Activated naive CD8-positive, alpha-beta T cell treated with anti-CD3 and anti-CD28 coated beads, Interleukin-2, amount 50 U/mL, for 24 hours (primary cell): Measurements from ENCODE around the gene ABCG1.

Source experiments
- ATAC-seq: fragments of 150-1000 bp; cut with Tn5 transposase; one replicate; pipeline ENCODE4 v1.10.0; 2021
- DNase-seq: peaks from one replicate; pipeline ENCODE4 v3.0.0; 2021
- H3K27ac Mint-ChIP-seq: one replicate; pipeline ENCODE4 v1.8.0; 2021; ENCODE audit warnings: mild to moderate bottlenecking, mixed read lengths
- H3K27me3 Mint-ChIP-seq: one replicate; pipeline ENCODE4 v1.8.0; 2021; ENCODE audit warnings: mixed read lengths
- H3K36me3 Mint-ChIP-seq: one replicate; pipeline ENCODE4 v1.8.0; 2021; ENCODE audit warnings: low read depth, mixed read lengths
- H3K4me1 Mint-ChIP-seq: one replicate; pipeline ENCODE4 v1.8.0; 2021; ENCODE audit warnings: mixed read lengths
- H3K4me3 Mint-ChIP-seq: one replicate; pipeline ENCODE4 v1.8.0; 2021; ENCODE audit warnings: mild to moderate bottlenecking, moderate library complexity, mixed read lengths
- H3K9me3 Mint-ChIP-seq: one replicate; pipeline ENCODE4 v1.8.0; 2021; ENCODE audit warnings: mixed read lengths

The ABCG1 gene

DNA sequence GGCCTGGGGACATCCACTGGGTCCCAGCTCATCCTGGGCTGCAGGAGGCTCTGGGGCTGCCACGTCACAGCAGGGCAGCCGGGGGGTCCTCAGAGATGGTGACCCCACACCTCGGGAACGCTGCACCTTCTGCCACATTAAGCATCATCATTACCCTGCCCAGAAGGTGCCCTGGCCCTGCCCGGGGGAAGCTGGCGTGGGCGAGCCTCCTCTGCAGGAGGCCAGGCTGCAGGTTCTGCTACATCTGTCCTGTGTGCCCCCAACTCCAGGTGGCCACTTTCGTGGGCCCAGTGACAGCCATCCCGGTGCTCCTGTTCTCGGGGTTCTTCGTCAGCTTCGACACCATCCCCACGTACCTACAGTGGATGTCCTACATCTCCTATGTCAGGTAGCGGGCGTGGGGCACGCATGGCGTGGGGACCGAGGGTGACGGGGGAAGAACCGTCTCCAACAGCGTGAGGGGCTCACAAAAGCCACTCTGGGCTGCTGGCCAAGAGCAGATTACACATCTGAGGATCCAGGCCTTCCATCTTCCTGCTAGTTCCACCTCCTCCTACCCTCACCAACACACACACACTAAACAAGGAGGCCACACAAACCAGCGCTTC, 75.4 kb downstream of the ABCG1 start:
- DNase-seq (no peak), ATAC-seq (no peak)
- Mint-ChIP-seq H3K4me1 (peaks cover 4% of the 10 kb centered on the region), H3K27ac (no peak overlapping the region), H3K9me3 (no peaks in the 10 kb centered on the region), H3K36me3 (peaks cover 4% of the 10 kb centered on the region), H3K27me3 (no peaks in the 10 kb centered on the region), H3K4me3 (no peak overlapping the region)

DNA sequence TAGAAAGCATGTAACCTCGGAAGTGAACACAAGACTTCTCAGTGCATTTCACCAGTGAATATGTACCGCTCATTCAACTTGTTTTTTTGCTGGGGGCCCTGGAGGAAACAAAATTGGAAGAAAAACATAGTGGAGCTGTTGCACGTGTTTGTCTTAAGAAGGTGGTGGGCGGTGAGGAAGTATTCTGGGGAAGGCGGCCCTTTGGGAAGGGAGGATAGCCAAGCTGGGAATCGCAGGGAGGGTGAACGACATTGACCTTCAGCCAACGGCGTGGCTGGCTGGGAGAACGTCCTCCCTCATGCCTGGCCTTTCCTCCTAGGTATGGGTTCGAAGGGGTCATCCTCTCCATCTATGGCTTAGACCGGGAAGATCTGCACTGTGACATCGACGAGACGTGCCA, 76.9 kb downstream of the ABCG1 start:
- Mint-ChIP-seq H3K4me1 (peaks cover 5% of the 10 kb centered on the region), H3K4me3 (no peak overlapping the region), H3K27ac (no peak overlapping the region), H3K9me3 (no peaks in the 10 kb centered on the region), H3K36me3 (peaks cover 4% of the 10 kb centered on the region), H3K27me3 (no peaks in the 10 kb centered on the region)
- ATAC-seq (no peak), DNase-seq (no peak)

DNA sequence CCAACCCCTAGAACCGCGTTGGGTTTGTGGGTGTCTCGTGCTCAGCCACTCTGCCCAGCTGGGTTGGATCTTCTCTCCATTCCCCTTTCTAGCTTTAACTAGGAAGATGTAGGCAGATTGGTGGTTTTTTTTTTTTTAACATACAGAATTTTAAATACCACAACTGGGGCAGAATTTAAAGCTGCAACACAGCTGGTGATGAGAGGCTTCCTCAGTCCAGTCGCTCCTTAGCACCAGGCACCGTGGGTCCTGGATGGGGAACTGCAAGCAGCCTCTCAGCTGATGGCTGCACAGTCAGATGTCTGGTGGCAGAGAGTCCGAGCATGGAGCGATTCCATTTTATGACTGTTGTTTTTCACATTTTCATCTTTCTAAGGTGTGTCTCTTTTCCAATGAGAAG, 77.6 kb downstream of the ABCG1 start:
- no peaks in the 10 kb centered on the region for H3K9me3 Mint-ChIP-seq
- no peak overlapping the region for H3K4me3 Mint-ChIP-seq
- H3K27ac Mint-ChIP-seq, result no peak overlapping the region
- DNase-seq (no peak), ATAC-seq (no peak)
- H3K4me1 Mint-ChIP-seq, result peaks cover 5% of the 10 kb centered on the region
- no peaks in the 10 kb centered on the region for H3K27me3 Mint-ChIP-seq
- H3K36me3 Mint-ChIP-seq, result peaks cover 4% of the 10 kb centered on the region

DNA sequence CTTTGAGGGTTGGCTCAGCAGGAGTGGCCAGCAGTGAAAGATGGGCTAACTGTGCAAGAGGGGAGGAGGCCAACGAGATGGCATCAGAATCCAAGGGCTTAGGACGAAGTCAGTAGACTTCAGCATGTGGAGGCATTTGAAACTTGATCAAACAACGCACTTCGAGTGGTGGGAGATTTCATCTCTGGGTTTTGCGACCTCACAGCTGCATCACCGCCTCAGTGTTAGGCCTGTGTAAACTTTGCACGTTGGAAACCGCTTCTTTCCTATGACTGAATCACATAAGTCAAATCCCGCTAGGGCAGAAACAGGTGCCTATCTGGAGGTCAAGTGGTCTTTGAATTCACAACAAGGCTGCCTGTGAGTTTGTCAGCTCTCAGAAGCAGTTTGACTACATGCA, 78.4 kb downstream of the ABCG1 start:
- no peak overlapping the region for H3K4me3 Mint-ChIP-seq
- H3K36me3 Mint-ChIP-seq, result peaks cover 4% of the 10 kb centered on the region
- ATAC-seq (no peak), DNase-seq (no peak)
- H3K4me1 Mint-ChIP-seq, result peaks cover 5% of the 10 kb centered on the region
- H3K9me3 Mint-ChIP-seq, result no peaks in the 10 kb centered on the region
- H3K27me3 Mint-ChIP-seq, result no peaks in the 10 kb centered on the region
- H3K27ac Mint-ChIP-seq, result no peak overlapping the region

DNA sequence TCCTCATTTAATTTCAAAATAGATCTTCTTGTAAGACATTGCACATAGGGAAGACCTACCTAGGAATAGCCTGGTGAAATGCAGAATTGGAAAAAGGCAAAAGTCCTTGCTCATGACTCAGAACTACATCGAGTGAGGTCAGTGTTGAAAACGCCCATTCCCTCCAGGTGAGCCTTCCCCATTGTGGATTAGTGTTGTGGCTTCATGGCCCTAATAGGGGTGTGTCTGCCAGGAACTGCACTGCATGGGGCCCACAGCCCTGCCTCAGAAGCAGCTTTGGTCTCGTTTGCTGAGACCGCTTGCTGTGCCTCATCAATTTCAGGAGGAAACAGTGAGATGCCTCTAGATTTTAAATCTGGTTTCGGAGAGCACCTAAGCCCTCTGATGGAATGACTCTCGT, 79.3 kb downstream of the ABCG1 start:
- Mint-ChIP-seq H3K9me3 (no peaks in the 10 kb centered on the region), H3K4me3 (no peak overlapping the region), H3K36me3 (peaks cover 4% of the 10 kb centered on the region), H3K27me3 (no peaks in the 10 kb centered on the region), H3K27ac (no peak overlapping the region), H3K4me1 (peaks cover 5% of the 10 kb centered on the region)
- DNase-seq (no peak), ATAC-seq (no peak)

DNA sequence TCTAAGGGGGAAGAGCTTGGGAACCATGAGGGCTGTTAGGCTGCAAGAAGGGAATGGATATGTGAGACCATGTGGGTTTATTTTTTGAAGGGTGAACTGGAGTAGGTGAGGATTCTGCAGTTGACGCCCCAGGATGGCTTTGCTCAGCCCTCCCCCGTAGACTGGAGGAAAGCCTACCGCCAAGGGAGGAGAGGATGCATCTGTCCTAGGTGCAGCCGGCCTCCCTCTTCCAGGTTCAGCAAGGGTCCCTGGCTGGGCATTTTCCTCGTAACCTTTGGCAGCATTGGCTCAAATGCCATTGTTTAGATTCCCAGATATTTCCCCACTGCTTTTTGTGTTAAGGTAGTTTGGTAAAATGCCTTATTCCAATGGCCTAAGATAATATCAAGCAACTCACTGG, 79.7 kb downstream of the ABCG1 start:
- H3K4me1 Mint-ChIP-seq, result peaks cover 5% of the 10 kb centered on the region
- H3K27me3 Mint-ChIP-seq, result no peaks in the 10 kb centered on the region
- ATAC-seq (no peak), DNase-seq (no peak)
- peaks cover 4% of the 10 kb centered on the region for H3K36me3 Mint-ChIP-seq
- no peak overlapping the region for H3K27ac Mint-ChIP-seq
- no peaks in the 10 kb centered on the region for H3K9me3 Mint-ChIP-seq
- H3K4me3 Mint-ChIP-seq, result no peak overlapping the region

DNA sequence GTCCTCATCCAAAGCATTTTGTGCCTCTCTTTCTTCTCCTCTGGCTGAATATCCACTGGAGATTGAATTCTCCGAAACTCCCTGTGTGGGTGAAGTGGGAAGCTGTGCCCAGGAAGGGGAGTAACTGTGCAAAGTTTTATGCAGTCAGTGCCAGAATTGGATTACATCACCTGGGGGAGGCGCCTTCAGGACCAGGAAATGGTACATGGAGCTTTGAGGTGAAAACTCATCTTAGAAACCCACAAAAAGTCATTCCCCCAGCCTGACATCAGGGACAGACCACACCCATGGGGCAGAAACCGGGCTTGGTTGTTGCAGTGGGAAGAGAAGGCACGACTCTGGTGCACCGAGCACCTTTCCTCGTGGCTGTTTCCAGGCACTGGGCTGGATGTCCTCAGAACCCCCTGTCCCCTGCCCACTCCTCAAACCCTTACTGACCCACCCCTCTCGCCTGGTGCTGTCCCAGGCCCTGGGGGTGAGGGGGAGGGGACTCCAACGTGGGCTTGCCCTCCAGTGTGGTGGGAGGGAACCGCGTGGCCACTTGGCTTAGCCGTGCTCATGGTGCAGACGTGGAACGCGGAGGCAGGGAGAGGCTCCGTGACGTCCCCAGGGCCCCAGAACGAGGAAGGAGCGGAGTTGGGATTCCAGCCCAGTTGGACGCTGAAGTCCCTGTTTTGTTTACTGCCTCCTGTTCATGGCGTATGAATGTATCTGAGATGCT, 80.5 kb downstream of the ABCG1 start:
- ATAC-seq (peak; percentile 68), DNase-seq (no peak)
- Mint-ChIP-seq H3K4me1 (peaks cover 5% of the 10 kb centered on the region), H3K27me3 (no peaks in the 10 kb centered on the region), H3K9me3 (no peaks in the 10 kb centered on the region), H3K4me3 (no peak overlapping the region), H3K27ac (no peak overlapping the region), H3K36me3 (peaks cover 4% of the 10 kb centered on the region)

DNA sequence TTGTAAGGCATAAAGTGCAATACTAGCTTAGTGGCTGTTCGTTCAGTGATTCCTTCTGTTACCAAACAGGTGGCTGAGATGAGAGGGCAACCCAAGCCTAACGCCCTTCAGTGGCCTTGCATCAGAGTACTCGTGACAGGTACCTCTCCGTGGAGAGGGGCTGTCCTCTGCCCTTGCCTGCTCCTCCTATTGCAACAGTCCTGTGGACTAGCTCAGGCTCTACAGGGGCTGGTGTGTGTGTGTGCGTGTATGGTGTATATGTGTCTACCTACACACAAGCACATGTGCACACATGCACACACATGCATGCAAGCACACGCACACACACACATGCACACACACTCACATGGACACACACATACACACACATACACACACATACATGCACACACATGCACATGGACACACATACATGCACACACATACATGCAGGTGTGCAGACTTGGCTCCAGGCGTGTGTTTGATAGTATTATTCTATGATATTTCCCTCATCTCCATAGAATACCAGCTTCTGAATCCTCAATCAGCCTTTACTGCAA, 81.2 kb downstream of the ABCG1 start:
- Mint-ChIP-seq H3K4me3 (no peak overlapping the region), H3K27ac (no peak overlapping the region), H3K27me3 (no peaks in the 10 kb centered on the region), H3K9me3 (no peaks in the 10 kb centered on the region), H3K4me1 (peaks cover 5% of the 10 kb centered on the region), H3K36me3 (peaks cover 2% of the 10 kb centered on the region)
- ATAC-seq (no peak), DNase-seq (no peak)

DNA sequence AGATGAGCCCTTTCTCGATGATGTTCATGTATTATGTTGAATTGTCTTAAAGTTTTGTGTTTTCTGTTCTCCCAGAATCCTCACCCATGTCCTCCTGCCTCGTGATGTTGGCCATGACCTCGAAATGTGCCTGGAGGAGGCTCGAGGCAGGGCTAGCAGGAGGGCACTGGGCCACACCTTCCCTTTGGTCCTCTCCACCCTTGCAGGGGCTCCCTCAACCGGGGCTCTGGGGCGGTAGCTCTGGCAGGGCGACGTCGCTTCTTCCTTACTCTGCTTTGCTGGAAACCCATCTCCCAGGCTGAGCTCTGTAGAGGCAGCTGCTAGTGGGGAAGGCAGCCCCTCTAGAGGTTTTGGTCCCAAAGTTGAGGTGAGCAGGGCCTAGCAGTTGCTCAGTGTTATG, 82.0 kb downstream of the ABCG1 start:
- ATAC-seq, result no peak
- Mint-ChIP-seq H3K27me3 (no peaks in the 10 kb centered on the region), H3K27ac (no peak overlapping the region), H3K4me1 (peaks cover 5% of the 10 kb centered on the region), H3K4me3 (no peak overlapping the region), H3K36me3 (no peaks in the 10 kb centered on the region), H3K9me3 (no peaks in the 10 kb centered on the region)
- no peak for DNase-seq

DNA sequence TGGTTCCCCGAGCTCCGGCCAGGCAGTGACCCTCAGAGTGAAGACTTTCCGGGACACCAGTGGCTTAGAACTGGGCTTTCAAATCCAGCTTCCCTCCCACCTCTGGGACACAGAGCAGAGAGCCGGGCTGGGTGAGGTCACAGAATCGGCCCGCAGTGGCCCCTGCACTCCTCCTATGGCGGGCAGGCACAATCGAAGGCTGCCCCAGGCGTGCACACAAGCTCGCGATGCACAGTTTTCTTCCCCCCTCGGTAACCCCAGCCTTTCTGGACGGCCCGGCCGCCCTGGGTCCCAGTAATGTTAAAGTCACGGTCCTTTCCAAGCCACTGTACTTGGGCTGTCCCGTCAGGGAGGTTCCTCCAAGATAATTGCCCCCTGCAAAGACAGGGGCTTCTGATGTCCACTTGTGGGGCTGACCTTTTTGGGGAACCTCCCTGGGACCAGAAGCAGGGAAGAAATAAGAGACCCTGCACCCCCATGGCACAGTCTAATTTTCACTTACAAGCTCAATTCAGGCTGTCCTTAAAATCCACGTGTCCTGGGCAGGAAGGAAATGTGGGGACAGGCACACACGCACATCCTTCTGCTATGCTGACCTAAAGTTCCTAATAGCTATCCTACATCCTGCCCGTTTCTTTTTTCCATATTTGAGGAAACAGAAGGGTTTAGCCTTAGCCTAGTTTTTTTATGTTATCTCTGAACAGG, 82.6 kb downstream of the ABCG1 start:
- DNase-seq (no peak), ATAC-seq (no peak)
- Mint-ChIP-seq H3K9me3 (no peaks in the 10 kb centered on the region), H3K27ac (no peak overlapping the region), H3K27me3 (no peaks in the 10 kb centered on the region), H3K4me3 (no peak overlapping the region), H3K36me3 (no peaks in the 10 kb centered on the region), H3K4me1 (peaks cover 5% of the 10 kb centered on the region)

DNA sequence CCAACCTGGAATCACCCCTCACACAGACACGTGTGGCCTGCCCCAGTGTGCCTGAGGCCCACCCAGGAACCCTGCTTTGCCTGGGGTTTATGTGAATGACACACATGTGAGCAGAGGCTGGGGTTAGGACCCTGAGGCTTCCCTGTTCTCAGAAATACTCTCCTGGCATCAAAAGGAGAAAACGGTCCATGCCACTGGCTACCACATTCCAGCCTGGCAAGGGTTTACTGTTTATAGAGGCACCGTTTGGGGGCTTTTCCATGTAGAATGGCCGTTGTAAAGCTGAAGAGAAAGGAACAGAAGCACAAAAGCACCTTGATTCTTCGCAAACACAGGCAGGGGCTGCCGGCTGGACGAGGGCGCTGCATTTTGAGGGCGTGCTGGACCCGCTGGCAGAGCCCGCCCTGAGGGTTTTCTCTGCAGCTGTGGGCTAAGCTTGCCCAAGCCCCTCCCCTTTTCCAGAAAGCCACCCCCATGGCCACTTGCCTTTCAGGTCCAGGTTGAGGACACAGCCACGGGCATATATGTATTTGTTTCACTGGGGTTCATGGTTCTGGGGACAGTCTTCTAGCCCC, 83.2 kb downstream of the ABCG1 start:
- no peaks in the 10 kb centered on the region for H3K9me3 Mint-ChIP-seq
- no peaks in the 10 kb centered on the region for H3K36me3 Mint-ChIP-seq
- H3K27ac Mint-ChIP-seq, result no peak overlapping the region
- peaks cover 7% of the 10 kb centered on the region for H3K4me1 Mint-ChIP-seq
- no peak for ATAC-seq
- DNase-seq, result no peak
- peaks cover 2% of the 10 kb centered on the region for H3K27me3 Mint-ChIP-seq
- no peak overlapping the region for H3K4me3 Mint-ChIP-seq

DNA sequence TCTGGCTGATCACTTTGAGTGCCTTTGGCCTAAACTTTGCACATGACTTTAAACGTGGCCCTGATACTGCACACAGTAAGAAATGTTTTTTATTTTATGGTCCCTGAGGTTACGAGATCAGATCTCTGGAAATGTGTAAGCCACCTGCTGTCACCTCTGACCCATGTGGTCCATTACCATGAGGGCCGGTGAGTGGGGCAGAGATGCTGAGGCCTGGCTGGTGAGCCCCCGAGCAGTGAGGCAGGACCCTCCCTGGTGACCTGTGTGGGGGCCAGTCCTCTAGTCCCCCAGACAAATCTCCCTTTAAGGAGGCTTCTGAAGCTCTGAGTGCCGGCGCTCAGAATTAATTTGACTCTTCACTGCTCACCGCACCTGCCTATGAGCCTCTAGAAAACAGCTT, 83.9 kb downstream of the ABCG1 start:
- H3K4me1 Mint-ChIP-seq, result peaks cover 7% of the 10 kb centered on the region
- H3K4me3 Mint-ChIP-seq, result no peak overlapping the region
- ATAC-seq (no peak), DNase-seq (no peak)
- peaks cover 2% of the 10 kb centered on the region for H3K27me3 Mint-ChIP-seq
- H3K9me3 Mint-ChIP-seq, result no peaks in the 10 kb centered on the region
- H3K27ac Mint-ChIP-seq, result no peak overlapping the region
- H3K36me3 Mint-ChIP-seq, result no peaks in the 10 kb centered on the region

DNA sequence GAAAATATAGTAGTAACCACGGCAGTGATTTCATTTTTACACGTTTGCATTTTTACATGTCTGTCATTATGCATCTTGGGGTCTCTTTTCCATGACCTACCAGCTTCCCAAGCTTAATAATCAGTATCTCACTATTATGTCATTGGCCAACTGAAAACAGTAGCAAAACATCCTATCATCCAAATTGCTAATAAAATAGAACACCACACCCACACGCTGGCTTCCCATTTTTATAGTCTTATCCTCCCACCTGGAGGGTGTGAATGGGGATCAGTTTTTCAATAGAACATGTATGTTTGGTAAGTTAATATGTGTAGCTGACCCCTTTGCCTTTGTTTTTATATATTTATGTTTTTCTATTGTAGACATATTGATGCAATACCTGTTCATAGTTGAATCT, 84.5 kb downstream of the ABCG1 start:
- Mint-ChIP-seq H3K9me3 (no peaks in the 10 kb centered on the region), H3K4me3 (no peak overlapping the region), H3K27me3 (peaks cover 2% of the 10 kb centered on the region), H3K4me1 (peaks cover 7% of the 10 kb centered on the region), H3K36me3 (no peaks in the 10 kb centered on the region), H3K27ac (no peak overlapping the region)
- DNase-seq, result no peak
- no peak for ATAC-seq

DNA sequence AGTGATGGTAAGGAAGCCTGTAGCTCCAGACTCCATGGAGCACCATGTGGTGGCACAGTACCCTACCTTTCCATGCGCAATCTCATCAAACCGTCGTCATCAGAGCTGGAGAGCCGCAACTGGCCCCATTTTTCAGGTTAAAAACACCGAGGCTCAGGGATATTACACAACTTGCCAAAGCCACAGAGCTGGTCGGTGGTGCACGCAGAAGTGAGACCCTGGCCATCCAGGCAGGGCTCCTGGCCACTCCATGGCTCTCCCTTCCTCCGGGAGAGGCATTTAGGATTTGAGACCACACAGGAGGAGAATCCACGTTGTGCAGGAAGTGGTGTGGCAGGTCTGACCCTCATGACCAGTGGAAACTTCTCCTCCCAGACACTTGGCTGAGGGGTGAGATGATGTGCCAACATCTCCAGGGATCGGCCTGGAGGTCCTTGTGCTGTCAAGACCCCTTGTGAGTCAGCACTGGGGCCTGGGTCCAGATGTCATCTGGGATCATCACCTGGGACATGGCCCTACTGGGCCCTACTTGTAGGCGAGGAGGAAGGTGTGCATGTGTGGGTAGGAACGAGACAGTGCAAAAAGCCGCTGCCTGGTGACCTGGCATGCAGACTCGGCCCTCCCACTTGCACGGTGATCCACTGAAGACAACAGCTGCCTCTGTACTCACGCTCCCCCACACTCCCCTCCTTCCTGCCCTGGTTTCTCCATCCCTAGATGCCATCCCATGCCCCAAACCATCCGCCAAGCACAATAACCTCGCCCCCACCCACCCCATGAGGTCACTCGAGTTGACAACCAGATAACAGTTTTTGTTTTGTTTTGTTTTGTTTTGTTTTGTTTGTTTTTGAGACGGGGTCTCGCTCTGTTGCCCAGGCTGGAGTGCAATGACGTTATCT, 85.9 kb downstream of the ABCG1 start:
- no peaks in the 10 kb centered on the region for H3K9me3 Mint-ChIP-seq
- peaks cover 5% of the 10 kb centered on the region for H3K27me3 Mint-ChIP-seq
- no peaks in the 10 kb centered on the region for H3K36me3 Mint-ChIP-seq
- no peak overlapping the region for H3K27ac Mint-ChIP-seq
- no peak for ATAC-seq
- no peak for DNase-seq
- H3K4me3 Mint-ChIP-seq, result no peak overlapping the region
- H3K4me1 Mint-ChIP-seq, result peaks cover 5% of the 10 kb centered on the region
